Keratinocyte (primary cell): ENCODE data around the gene ENTHD1. TPM values are rescaled to one million over a fixed set of nuclear protein-coding genes. Genes with fewer than 3 reads are reported as not detected.

ENCODE experiments used
- DNase-seq: peaks from one replicate; pipeline ENCODE4 v3.0.0-alpha.2; 2011; ENCODE audit warnings: low read depth, missing footprints, low spot score
- FAIRE-seq: peaks from 2 replicates; lab custom pipeline; 2011; peaks lifted over from hg19 to GRCh38; lab: Jason Lieb, UNC
- H2AFZ ChIP-seq: 2 replicates; pipeline ENCODE4 v1.6.0; 2012; ENCODE audit warnings: low read length, control low read depth, inconsistent platforms; ENCODE audit not compliant: control insufficient read depth
- H3K27ac ChIP-seq: 2 replicates; pipeline ENCODE4 v1.5.1; 2011; ENCODE audit warnings: low read length; ENCODE audit not compliant: control insufficient read depth, insufficient read depth
- H3K27me3 ChIP-seq: 3 replicates; pipeline ENCODE4 v1.6.0; 2011; ENCODE audit warnings: low read length; ENCODE audit not compliant: control insufficient read depth, insufficient read depth; ENCODE audit errors: extremely low read depth
- H3K36me3 ChIP-seq, 2 experiments: 2 replicates in 1 of 2; 3 replicates in 1 of 2; pipeline ENCODE4 v1.5.1; 2011; ENCODE audit warnings: low read length in 2 of 2, mild to moderate bottlenecking in 1 of 2; ENCODE audit not compliant: control insufficient read depth in 2 of 2, insufficient read depth in 2 of 2; ENCODE audit errors: extremely low read depth in 1 of 2
- H3K4me1 ChIP-seq: 3 replicates; pipeline ENCODE4 v1.5.1; 2011; ENCODE audit warnings: low read length; ENCODE audit not compliant: control insufficient read depth, insufficient read depth; ENCODE audit errors: extremely low read depth
- H3K4me2 ChIP-seq: 3 replicates; pipeline ENCODE4 v1.6.0; 2011; ENCODE audit warnings: low read depth, low read length; ENCODE audit not compliant: control insufficient read depth, insufficient read depth; ENCODE audit errors: extremely low read depth
- H3K4me3 ChIP-seq, 3 experiments: fragments of 200-600 bp in 1 of 3; sonication (generic) in 1 of 3; 2 replicates in 2 of 3; 3 replicates in 1 of 3; pipeline ENCODE4 v1.5.1; 2011 to 2016; ENCODE audit warnings: low read length in 3 of 3, mild to moderate bottlenecking in 3 of 3, control low read depth in 2 of 3, inconsistent platforms in 1 of 3, low read depth in 1 of 3, mixed read lengths in 1 of 3, mixed run types in 1 of 3, moderate library complexity in 1 of 3; ENCODE audit not compliant: control insufficient read depth in 2 of 3, insufficient read depth in 2 of 3; ENCODE audit errors: extremely low read depth in 1 of 3
- H3K79me2 ChIP-seq: 2 replicates; pipeline ENCODE4 v1.6.0; 2012; ENCODE audit warnings: low read length; ENCODE audit not compliant: control insufficient read depth, insufficient read depth
- H3K9ac ChIP-seq: 3 replicates; pipeline ENCODE4 v1.6.0; 2011; ENCODE audit warnings: low read length; ENCODE audit not compliant: control insufficient read depth, insufficient read depth; ENCODE audit errors: extremely low read depth
- H3K9me1 ChIP-seq: 3 replicates; pipeline ENCODE4 v1.6.0; 2011; ENCODE audit warnings: low read length; ENCODE audit not compliant: control insufficient read depth, insufficient read depth; ENCODE audit errors: extremely low read depth
- H3K9me3 ChIP-seq: 2 replicates; pipeline ENCODE4 v1.5.1; 2012; ENCODE audit warnings: low read depth, low read length; ENCODE audit not compliant: control insufficient read depth
- H4K20me1 ChIP-seq: 3 replicates; pipeline ENCODE4 v1.6.0; 2011; ENCODE audit warnings: low read length; ENCODE audit not compliant: control insufficient read depth, insufficient read depth; ENCODE audit errors: extremely low read depth
- EZH2 ChIP-seq: IDR thresholded peaks from one replicate; pipeline ENCODE4 v1.6.1; 2012; ENCODE audit warnings: inconsistent platforms, mild to moderate bottlenecking, low read length, moderate library complexity
- dilution Hi-C: fragments of 300-500 bp; cut with MboI; formaldehyde crosslinking; loops from one replicate; pipeline ENCODE4 v1.7.0; 2020; ENCODE audit warnings: low sequenced_read_pairs; ENCODE audit not compliant: extremely low pct_ligation_motif_present
- polyA plus RNA-seq, 5 experiments: library from polyadenylated mRNA; depleted of rRNA in 3 of 5; stranded (reverse) in 3 of 5; stranded (forward) in 1 of 5; unstranded in 1 of 5; fragments of >200 nt; gene quantifications; 1 replicate in 1 of 5; 2 replicates in 3 of 5; 3 replicates in 1 of 5; pipeline versions ENCODE4 v1.2.1 to v1.2.3, GENCODE V29; 2011 to 2012; ENCODE audit warnings: missing spikeins in 2 of 5, low read depth in 1 of 5, low replicate concordance in 1 of 5
- TF ChIP-seq, protein P1 (sequence below), 3 experiments: IDR thresholded peaks in 1 of 3; conservative IDR thresholded peaks in 1 of 3; optimal IDR thresholded peaks in 1 of 3; 2 replicates in 2 of 3; 3 replicates in 1 of 3; pipeline versions ENCODE3 to v1.5.1; 2011; ENCODE audit warnings: low read length in 3 of 3, mild to moderate bottlenecking in 3 of 3, moderate library complexity in 2 of 3, control low read depth in 1 of 3, inconsistent platforms in 1 of 3; ENCODE audit not compliant: insufficient read depth in 2 of 3; ENCODE audit errors: extremely low read depth in 1 of 3

ENTHD1 gene
- polyA plus RNA-seq, 1 donor (not counting 4 experiments of a cell fraction or from before 2014, with no cell fraction given), result not detected

- Histone ChIP-seq H3K27me3 (no peaks in the 10 kb centered on the region), H4K20me1 (no peaks in the 10 kb centered on the region), H3K79me2 (no peaks in the 10 kb centered on the region), H3K4me3 (no peak overlapping the region), H3K9me3 (no peaks in the 10 kb centered on the region), H3K9ac (no peak overlapping the region), H2AFZ (no peak overlapping the region), H3K4me2 (peak overlapping the region; percentile 47), H3K9me1 (no peaks in the 10 kb centered on the region), H3K27ac (no peak overlapping the region), H3K36me3 (no peaks in the 10 kb centered on the region), H3K4me1 (no peaks in the 10 kb centered on the region)
- TF ChIP-seq, protein P1, sequence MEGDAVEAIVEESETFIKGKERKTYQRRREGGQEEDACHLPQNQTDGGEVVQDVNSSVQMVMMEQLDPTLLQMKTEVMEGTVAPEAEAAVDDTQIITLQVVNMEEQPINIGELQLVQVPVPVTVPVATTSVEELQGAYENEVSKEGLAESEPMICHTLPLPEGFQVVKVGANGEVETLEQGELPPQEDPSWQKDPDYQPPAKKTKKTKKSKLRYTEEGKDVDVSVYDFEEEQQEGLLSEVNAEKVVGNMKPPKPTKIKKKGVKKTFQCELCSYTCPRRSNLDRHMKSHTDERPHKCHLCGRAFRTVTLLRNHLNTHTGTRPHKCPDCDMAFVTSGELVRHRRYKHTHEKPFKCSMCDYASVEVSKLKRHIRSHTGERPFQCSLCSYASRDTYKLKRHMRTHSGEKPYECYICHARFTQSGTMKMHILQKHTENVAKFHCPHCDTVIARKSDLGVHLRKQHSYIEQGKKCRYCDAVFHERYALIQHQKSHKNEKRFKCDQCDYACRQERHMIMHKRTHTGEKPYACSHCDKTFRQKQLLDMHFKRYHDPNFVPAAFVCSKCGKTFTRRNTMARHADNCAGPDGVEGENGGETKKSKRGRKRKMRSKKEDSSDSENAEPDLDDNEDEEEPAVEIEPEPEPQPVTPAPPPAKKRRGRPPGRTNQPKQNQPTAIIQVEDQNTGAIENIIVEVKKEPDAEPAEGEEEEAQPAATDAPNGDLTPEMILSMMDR (optimal IDR thresholded peaks at IDR 0.05 in 1 of 3, IDR thresholded peaks at IDR 0.05 in 1 of 3, conservative IDR thresholded peaks at IDR 0.05 in 1 of 3; ENCODE audit: extremely low read depth in 1 of 3, insufficient read depth in 2 of 3, low read length in 3 of 3), result no peak
- TF ChIP-seq EZH2, result no peak
- dilution Hi-C loops, result no loop called here
- no peak for FAIRE-seq
- DNase-seq, result no peak
Measured at GRCh38 chr22:39718206-39718605, 175.4 kb downstream of the ENTHD1 start.

DNA sequence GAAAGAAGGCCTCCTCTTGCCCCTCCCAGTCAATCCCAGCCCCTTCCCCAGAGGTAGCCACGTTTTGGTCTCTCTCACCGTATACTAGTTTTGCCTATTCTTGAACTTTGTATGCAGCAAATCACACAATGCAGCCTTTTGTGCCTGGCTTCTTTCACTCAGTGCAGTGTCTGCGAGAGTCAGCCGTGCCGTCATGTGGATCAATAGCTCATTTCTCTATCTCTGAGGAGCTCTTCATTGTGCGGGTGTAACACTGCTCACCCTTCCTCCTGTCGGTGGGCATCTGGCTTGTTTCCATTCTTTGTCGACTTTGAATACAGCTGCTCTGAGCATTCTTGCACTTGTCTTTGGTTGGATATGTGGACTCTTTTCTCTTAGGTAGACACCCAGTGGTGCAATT lies 176.5 kb downstream of the ENTHD1 start:
- no peak overlapping the region for H3K27ac ChIP-seq
- no peaks in the 10 kb centered on the region for H3K79me2 ChIP-seq
- no peaks in the 10 kb centered on the region for H3K4me1 ChIP-seq
- H3K27me3 ChIP-seq, result no peaks in the 10 kb centered on the region
- no peak overlapping the region for H3K9ac ChIP-seq
- TF ChIP-seq, protein P1 (optimal IDR thresholded peaks at IDR 0.05 in 1 of 3, IDR thresholded peaks at IDR 0.05 in 1 of 3, conservative IDR thresholded peaks at IDR 0.05 in 1 of 3; ENCODE audit: extremely low read depth in 1 of 3, insufficient read depth in 2 of 3, low read length in 3 of 3), result no peak
- TF ChIP-seq EZH2, result no peak
- H3K9me3 ChIP-seq, result no peaks in the 10 kb centered on the region
- DNase-seq (no peak), FAIRE-seq (no peak)
- no peak overlapping the region for H3K4me2 ChIP-seq
- no peak overlapping the region for H3K4me3 ChIP-seq
- no peaks in the 10 kb centered on the region for H4K20me1 ChIP-seq
- H2AFZ ChIP-seq, result no peak overlapping the region
- H3K36me3 ChIP-seq, result no peaks in the 10 kb centered on the region
- dilution Hi-C loops, result no loop called here
- no peaks in the 10 kb centered on the region for H3K9me1 ChIP-seq
